Measurements from ENCODE around the gene ZDHHC6. TPM values are rescaled to one million over a fixed set of nuclear protein-coding genes. Genes with fewer than 3 reads are reported as not detected.

ZDHHC6 gene
- total RNA-seq, 2 experiments from 2014 or later: 31.5 to 33.8 TPM

DNA sequence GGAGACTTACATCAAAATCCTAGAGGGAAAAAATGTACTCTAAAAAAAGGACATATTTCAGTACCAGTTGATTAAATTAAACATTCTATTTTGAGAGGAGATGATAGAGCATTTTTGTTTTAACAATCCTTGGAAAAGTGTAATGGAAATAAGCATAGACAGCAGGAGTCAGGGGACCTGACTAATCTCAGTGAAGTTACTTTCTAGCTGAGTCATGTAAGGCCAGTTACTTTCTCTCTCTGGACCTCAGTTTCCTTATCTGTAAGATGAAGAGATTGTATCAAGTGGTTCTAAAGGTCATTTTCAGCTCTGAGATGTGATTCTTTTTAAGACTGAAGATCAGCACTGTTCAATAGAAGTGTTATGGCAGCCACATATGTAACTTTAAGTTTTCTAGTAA is 44.4 kb upstream of the ZDHHC6 start:
- no peak for DNase-seq (ENCODE audit: low spot score)
- no peak overlapping the region for H3K27ac ChIP-seq (ENCODE audit: low read depth, low read length, poor library complexity, severe bottlenecking)
- H4K20me1 ChIP-seq (ENCODE audit: insufficient read depth, low read length): no peaks in the 10 kb centered on the region
- H3K4me1 ChIP-seq (ENCODE audit: insufficient read depth, low read length, poor library complexity, severe bottlenecking): no peaks in the 10 kb centered on the region
- intact Hi-C loops (cut with micrococcal nuclease; ENCODE audit: unreplicated experiment): no loop called here
- TF ChIP-seq CTCF (conservative IDR thresholded peaks at IDR 0.05; ENCODE audit: low read length) (no peak), EZH2phosphoT487 (IDR thresholded peaks at IDR 0.05; ENCODE audit: borderline replicate concordance, low read depth, low read length) (no peak)
- H3K79me2 ChIP-seq (ENCODE audit: insufficient read depth, low read depth, low read length): no peaks in the 10 kb centered on the region
- ChIA-PET POLR2A (interaction anchor here (0.7 kb wide), 1 partner anchor 55 kb away, joined by 4 read pairs; no protein-coding TSS in a partner anchor), CTCF (ENCODE audit: unreplicated experiment) (no interaction called here)
- no TSS peak for BruUV-seq (replicated peaks)
- no peaks in the 10 kb centered on the region for H3K36me3 ChIP-seq (ENCODE audit: insufficient read depth, low read length)
- no peak overlapping the region for H2AFZ ChIP-seq (ENCODE audit: low read length)
- H3K9me2 ChIP-seq (ENCODE audit: insufficient read depth, low read length): no peaks in the 10 kb centered on the region
- H3K9me3 ChIP-seq (ENCODE audit: low read length): no peaks in the 10 kb centered on the region
- no peak overlapping the region for H3K4me2 ChIP-seq (ENCODE audit: low read length)
- H3K4me3 ChIP-seq (ENCODE audit: low read depth, low read length, poor library complexity, severe bottlenecking): no peak overlapping the region

DNA sequence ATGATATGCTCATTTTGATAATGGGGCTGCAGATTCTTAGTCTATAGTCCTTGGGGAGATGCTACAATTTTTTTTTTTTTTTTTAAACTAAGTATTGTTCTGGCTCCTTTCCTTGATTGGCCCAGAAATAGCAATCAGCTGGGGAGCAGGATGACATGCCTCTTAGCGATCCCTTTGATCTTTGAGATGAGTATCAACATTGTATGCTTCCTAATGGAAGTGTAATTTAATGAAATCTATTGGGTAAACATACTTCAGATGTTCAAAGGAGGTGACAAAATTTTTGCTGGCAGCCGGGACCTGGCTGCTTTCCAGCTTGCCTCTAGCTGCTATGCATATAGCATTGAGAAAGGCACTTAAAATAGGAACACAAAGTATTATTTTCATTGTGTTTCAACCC is 43.8 kb upstream of the ZDHHC6 start:
- no peak for DNase-seq (ENCODE audit: low spot score)
- Histone ChIP-seq H3K4me1 (ENCODE audit: insufficient read depth, low read length, poor library complexity, severe bottlenecking) (no peaks in the 10 kb centered on the region), H3K4me2 (ENCODE audit: low read length) (no peak overlapping the region), H3K9me3 (ENCODE audit: low read length) (no peaks in the 10 kb centered on the region), H3K79me2 (ENCODE audit: insufficient read depth, low read depth, low read length) (no peaks in the 10 kb centered on the region), H4K20me1 (ENCODE audit: insufficient read depth, low read length) (no peaks in the 10 kb centered on the region), H3K9me2 (ENCODE audit: insufficient read depth, low read length) (no peaks in the 10 kb centered on the region), H3K27ac (ENCODE audit: low read depth, low read length, poor library complexity, severe bottlenecking) (no peak overlapping the region), H2AFZ (ENCODE audit: low read length) (no peak overlapping the region), H3K4me3 (ENCODE audit: low read depth, low read length, poor library complexity, severe bottlenecking) (no peak overlapping the region), H3K36me3 (ENCODE audit: insufficient read depth, low read length) (no peaks in the 10 kb centered on the region)
- TF ChIP-seq EZH2phosphoT487 (IDR thresholded peaks at IDR 0.05; ENCODE audit: borderline replicate concordance, low read depth, low read length) (no peak), CTCF (conservative IDR thresholded peaks at IDR 0.05; ENCODE audit: low read length) (no peak)
- CTCF ChIA-PET (ENCODE audit: unreplicated experiment): no interaction called here
- no TSS peak for BruUV-seq (replicated peaks)
- intact Hi-C loops (cut with micrococcal nuclease; ENCODE audit: unreplicated experiment): no loop called here
- POLR2A ChIA-PET: no interaction called here

- BruUV-seq (replicated peaks): no TSS peak
- ChIA-PET CTCF (ENCODE audit: unreplicated experiment) (no interaction called here), POLR2A (interaction anchor here (1.2 kb wide), 1 partner anchor 10 kb away, joined by 5 read pairs; no protein-coding TSS in a partner anchor)
- no peaks in the 10 kb centered on the region for H3K9me3 ChIP-seq (ENCODE audit: low read length)
- H3K27ac ChIP-seq (ENCODE audit: low read depth, low read length, poor library complexity, severe bottlenecking): no peak overlapping the region
- TF ChIP-seq EZH2phosphoT487 (IDR thresholded peaks at IDR 0.05; ENCODE audit: borderline replicate concordance, low read depth, low read length) (no peak), CTCF (conservative IDR thresholded peaks at IDR 0.05; ENCODE audit: low read length) (no peak)
- no peaks in the 10 kb centered on the region for H3K9me2 ChIP-seq (ENCODE audit: insufficient read depth, low read length)
- DNase-seq (ENCODE audit: low spot score): no peak
- no peaks in the 10 kb centered on the region for H3K79me2 ChIP-seq (ENCODE audit: insufficient read depth, low read depth, low read length)
- H3K4me1 ChIP-seq (ENCODE audit: insufficient read depth, low read length, poor library complexity, severe bottlenecking): no peaks in the 10 kb centered on the region
- no peak overlapping the region for H2AFZ ChIP-seq (ENCODE audit: low read length)
- H4K20me1 ChIP-seq (ENCODE audit: insufficient read depth, low read length): no peaks in the 10 kb centered on the region
- H3K4me3 ChIP-seq (ENCODE audit: low read depth, low read length, poor library complexity, severe bottlenecking): no peak overlapping the region
- intact Hi-C loops (cut with micrococcal nuclease; ENCODE audit: unreplicated experiment): no loop called here
- no peaks in the 10 kb centered on the region for H3K36me3 ChIP-seq (ENCODE audit: insufficient read depth, low read length)
- H3K4me2 ChIP-seq (ENCODE audit: low read length): no peak overlapping the region
These were observed 41.2 kb upstream of the ZDHHC6 start for GRCh38 chr10:112487964-112488363.
